ENCODE results near the gene DDX10.

Gene DDX10

GRCh38 chr11:108963118-108963517 lies 298.2 kb downstream of the DDX10 start:
- Histone ChIP-seq H3K27me3 (ENCODE audit: control insufficient read depth, low read length) (peaks cover 2% of the 10 kb centered on the region; the same call in 1 of the 2 replicates), H3K4me2 (ENCODE audit: low read length) (no peak overlapping the region), H3K36me3 (ENCODE audit: control insufficient read depth, low read length) (no peaks in the 10 kb centered on the region), H3K27ac (ENCODE audit: low read depth, low read length) (no peak overlapping the region), H3K4me1 (ENCODE audit: control insufficient read depth, low read length) (no peaks in the 10 kb centered on the region), H4K20me1 (ENCODE audit: control insufficient read depth, insufficient read depth, low read depth, low read length) (no peaks in the 10 kb centered on the region), H3K79me2 (ENCODE audit: control insufficient read depth, low read length) (no peaks in the 10 kb centered on the region), H3F3A (ENCODE audit: control insufficient read depth, insufficient read depth) (no peaks in the 10 kb centered on the region), H3K4me3 (ENCODE audit: low read length) (no peak overlapping the region), H3K9me2 (replicated peaks; ENCODE audit: control insufficient read depth, low read length) (no peaks in the 10 kb centered on the region), H3K9me3 (ENCODE audit: control insufficient read depth, insufficient read depth, low read length) (no peaks in the 10 kb centered on the region)
- TF ChIP-seq CTCF (IDR thresholded peaks at IDR 0.05; ENCODE audit: low read depth, low read length, poor library complexity, severe bottlenecking) (no peak), EZH2phosphoT487 (IDR thresholded peaks at IDR 0.05; ENCODE audit: borderline replicate concordance, low read length) (no peak)

- Histone ChIP-seq H3K27ac (ENCODE audit: low read depth, low read length) (no peak overlapping the region), H3K9me2 (replicated peaks; ENCODE audit: control insufficient read depth, low read length) (no peaks in the 10 kb centered on the region), H3K79me2 (ENCODE audit: control insufficient read depth, low read length) (no peaks in the 10 kb centered on the region), H4K20me1 (ENCODE audit: control insufficient read depth, insufficient read depth, low read depth, low read length) (no peaks in the 10 kb centered on the region), H3K4me3 (ENCODE audit: low read length) (no peak overlapping the region), H3K9me3 (ENCODE audit: control insufficient read depth, insufficient read depth, low read length) (no peaks in the 10 kb centered on the region), H3F3A (ENCODE audit: control insufficient read depth, insufficient read depth) (no peaks in the 10 kb centered on the region), H3K36me3 (ENCODE audit: control insufficient read depth, low read length) (no peaks in the 10 kb centered on the region), H3K4me1 (ENCODE audit: control insufficient read depth, low read length) (no peaks in the 10 kb centered on the region), H3K4me2 (ENCODE audit: low read length) (no peak overlapping the region), H3K27me3 (ENCODE audit: control insufficient read depth, low read length) (peaks cover 2% of the 10 kb centered on the region; the same call in 1 of the 2 replicates)
- TF ChIP-seq EZH2phosphoT487 (IDR thresholded peaks at IDR 0.05; ENCODE audit: borderline replicate concordance, low read length) (no peak), CTCF (IDR thresholded peaks at IDR 0.05; ENCODE audit: low read depth, low read length, poor library complexity, severe bottlenecking) (no peak)
These were observed 300.6 kb downstream of the DDX10 start for GRCh38 chr11:108965306-108966001.

GRCh38 chr11:108966206-108966605 lies 301.3 kb downstream of the DDX10 start:
- Histone ChIP-seq H3K4me2 (ENCODE audit: low read length) (no peak overlapping the region), H3K79me2 (ENCODE audit: control insufficient read depth, low read length) (no peaks in the 10 kb centered on the region), H4K20me1 (ENCODE audit: control insufficient read depth, insufficient read depth, low read depth, low read length) (no peaks in the 10 kb centered on the region), H3K27ac (ENCODE audit: low read depth, low read length) (no peak overlapping the region), H3K9me3 (ENCODE audit: control insufficient read depth, insufficient read depth, low read length) (no peaks in the 10 kb centered on the region), H3K4me1 (ENCODE audit: control insufficient read depth, low read length) (no peaks in the 10 kb centered on the region), H3K27me3 (ENCODE audit: control insufficient read depth, low read length) (peaks cover 2% of the 10 kb centered on the region; the same call in 1 of the 2 replicates), H3K4me3 (ENCODE audit: low read length) (no peak overlapping the region), H3K9me2 (replicated peaks; ENCODE audit: control insufficient read depth, low read length) (no peaks in the 10 kb centered on the region), H3K36me3 (ENCODE audit: control insufficient read depth, low read length) (no peaks in the 10 kb centered on the region), H3F3A (ENCODE audit: control insufficient read depth, insufficient read depth) (no peaks in the 10 kb centered on the region)
- TF ChIP-seq EZH2phosphoT487 (IDR thresholded peaks at IDR 0.05; ENCODE audit: borderline replicate concordance, low read length) (no peak), CTCF (IDR thresholded peaks at IDR 0.05; ENCODE audit: low read depth, low read length, poor library complexity, severe bottlenecking) (no peak)

Data from DOHH2 (cell line).